A549 (cell line): ENCODE data around the gene RAI14. TPM values are rescaled to one million over a fixed set of nuclear protein-coding genes. Genes with fewer than 3 reads are reported as not detected.

Experiments used
- ATAC-seq, 2 experiments: fragments of 200-7000 bp in 1 of 2; fragments of >200 bp in 1 of 2; cut with Nextera tagmentation in 1 of 2; cut with Tn5 transposase in 1 of 2; 3 replicates each; pipeline versions ENCODE4 v1.8.0 to v1.9.1; 2018 to 2020; ENCODE audit warnings: mild to moderate bottlenecking in 1 of 2, moderate library complexity in 1 of 2
- CTCF ChIA-PET: fragments of 300-600 bp; sonication (Branson Sonifier 250); formaldehyde crosslinking; extraction: SDS; loops from one replicate; lab custom pipeline; 2021; ENCODE audit warnings: antibody characterized with exemption, inconsistent platforms; lab: Yijun Ruan, JAX
- POLR2A ChIA-PET: fragments of 350-600 bp; formaldehyde crosslinking; extraction: SDS; loops from one replicate; lab custom pipeline; 2021; ENCODE audit warnings: antibody characterized with exemption, inconsistent platforms; lab: Yijun Ruan, JAX
- DNase-seq, 2 experiments: peaks; one replicate each; pipeline versions ENCODE4 v3.0.0 to v3.0.0-alpha.2; 2011 to 2016; ENCODE audit warnings: low read depth in 1 of 2, low spot score in 1 of 2
- FAIRE-seq: peaks from 2 replicates; lab custom pipeline; 2011; peaks lifted over from hg19 to GRCh38; lab: Jason Lieb, UNC
- H3K27ac ChIP-seq, 2 experiments: fragments of >200 bp; sonication (Bioruptor Twin); formaldehyde crosslinking; 3 replicates each; pipeline ENCODE4 v1.5.1; 2016 to 2017
- H3K4me1 ChIP-seq: fragments of >200 bp; sonication (Bioruptor Twin); formaldehyde crosslinking; 3 replicates; pipeline ENCODE4 v1.6.1; 2016
- H3K4me2 ChIP-seq: fragments of >200 bp; sonication (Bioruptor Twin); formaldehyde crosslinking; 3 replicates; pipeline ENCODE4 v1.6.1; 2016
- H3K4me3 ChIP-seq: fragments of >200 bp; sonication (Bioruptor Twin); formaldehyde crosslinking; 3 replicates; pipeline ENCODE4 v1.5.1; 2016
- H3K9me3 ChIP-seq: fragments of >200 bp; sonication (Bioruptor Twin); formaldehyde crosslinking; 3 replicates; pipeline ENCODE4 v1.6.1; 2016
- CEBPB ChIP-seq, 2 experiments: fragments of >200 bp in 1 of 2; sonication (Bioruptor Twin) in 1 of 2; formaldehyde crosslinking in 1 of 2; IDR thresholded peaks; 2 replicates each; pipeline ENCODE4 v1.6.1; 2012 to 2016
- CHD2 ChIP-seq: fragments of 150-350 bp; IDR thresholded peaks from 2 replicates; pipeline ENCODE4 v1.6.1; 2014; ENCODE audit warnings: low read length; ENCODE audit not compliant: partially characterized antibody
- CHD4 ChIP-seq: fragments of 200-600 bp; sonication (generic); IDR thresholded peaks from 2 replicates; pipeline ENCODE4 v1.6.1; 2016; ENCODE audit warnings: antibody characterized with exemption, mild to moderate bottlenecking, borderline replicate concordance
- FOSB ChIP-seq: fragments of 250-450 bp; sonication (Bioruptor Pico); IDR thresholded peaks from 2 replicates; pipeline ENCODE4 v1.5.0; 2020; ENCODE audit warnings: mild to moderate bottlenecking, moderate library complexity
- HDAC2 ChIP-seq: fragments of 200-600 bp; sonication (generic); IDR thresholded peaks from 2 replicates; pipeline ENCODE4 v1.6.1; 2016
- HOXB13 ChIP-seq: fragments of 250-450 bp; sonication (Bioruptor Pico); IDR thresholded peaks from 2 replicates; pipeline ENCODE4 v1.5.0; 2020; ENCODE audit warnings: low read depth, mild to moderate bottlenecking, moderate library complexity
- HOXB5 ChIP-seq: fragments of 250-450 bp; sonication (Bioruptor Pico); IDR thresholded peaks from 2 replicates; pipeline ENCODE4 v1.5.0; 2020; ENCODE audit warnings: mild to moderate bottlenecking, moderate library complexity
- KDM1A ChIP-seq: fragments of 200-600 bp; sonication (generic); IDR thresholded peaks from 2 replicates; pipeline ENCODE4 v1.6.1; 2016; ENCODE audit warnings: low read depth, mild to moderate bottlenecking
- MAFK ChIP-seq: fragments of 450-650 bp; IDR thresholded peaks from 2 replicates; pipeline ENCODE4 v1.6.1; 2014; ENCODE audit not compliant: partially characterized antibody
- NPAS2 ChIP-seq: fragments of 250-450 bp; sonication (Bioruptor Pico); IDR thresholded peaks from 2 replicates; pipeline ENCODE4 v1.8.0; 2022; ENCODE audit warnings: mild to moderate bottlenecking, moderate library complexity, borderline replicate concordance
- NR3C1 ChIP-seq: fragments of >200 bp; sonication (Bioruptor Twin); formaldehyde crosslinking; IDR thresholded peaks from 3 replicates; pipeline ENCODE4 v1.6.1; 2017
- POLR2A ChIP-seq: IDR thresholded peaks from 2 replicates; pipeline ENCODE4 v1.6.1; 2012; ENCODE audit warnings: mild to moderate bottlenecking, low read length
- RFX5 ChIP-seq: fragments of 450-650 bp; IDR thresholded peaks from 2 replicates; pipeline ENCODE4 v1.7.1; 2014; ENCODE audit warnings: antibody characterized with exemption, mild to moderate bottlenecking, moderate library complexity
- SMC3 ChIP-seq: fragments of >200 bp; sonication (Bioruptor Twin); formaldehyde crosslinking; IDR thresholded peaks from 3 replicates; pipeline ENCODE4 v1.6.1; 2018; ENCODE audit warnings: inconsistent platforms
- TFCP2L1 ChIP-seq: fragments of 250-450 bp; sonication (Bioruptor Pico); IDR thresholded peaks from 2 replicates; pipeline ENCODE4 v1.5.0; 2021; ENCODE audit warnings: mild to moderate bottlenecking
- TP53 ChIP-seq: fragments of 250-450 bp; sonication (Bioruptor Pico); IDR thresholded peaks from 2 replicates; pipeline ENCODE4 v1.5.0; 2021; ENCODE audit warnings: mild to moderate bottlenecking, moderate library complexity
- ZC3H11A ChIP-seq: fragments of 450-650 bp; IDR thresholded peaks from 2 replicates; pipeline ENCODE4 v1.6.1; 2014; ENCODE audit warnings: antibody characterized with exemption, mild to moderate bottlenecking
- WGBS: methylation state at CpG from one replicate; pipeline ENCODE4 v1.1.6; 2017; ENCODE audit errors: missing lambda C conversion rate; 5-methylcytosine and 5-hydroxymethylcytosine counted together
- polyA plus RNA-seq, 4 experiments: library from polyadenylated mRNA; depleted of rRNA in 3 of 4; stranded (reverse); fragments of >200 nt; fragmentation: RNase III in 1 of 4; extraction: RNeasy Plus Mini Kit Qiagen cat#74134 plus additional on column Dnase treatment in 1 of 4; gene quantifications; 2 replicates in 3 of 4; 3 replicates in 1 of 4; pipeline ENCODE4 v1.2.3, GENCODE V29; 2011 to 2017
- TF ChIP-seq, protein P1 (sequence below): fragments of 150-350 bp; IDR thresholded peaks from 2 replicates; pipeline ENCODE4 v1.6.1; 2014; ENCODE audit warnings: low read depth, mild to moderate bottlenecking, low read length
- TF ChIP-seq, protein P2 (sequence below): fragments of 250-450 bp; sonication (Bioruptor Pico); IDR thresholded peaks from 2 replicates; pipeline ENCODE4 v1.5.0; 2021; ENCODE audit warnings: mild to moderate bottlenecking, moderate library complexity, borderline replicate concordance
- TF ChIP-seq, protein P3 (sequence below): IDR thresholded peaks from 2 replicates; pipeline ENCODE4 v1.6.1; 2012; ENCODE audit warnings: low read depth, borderline replicate concordance

RAI14 gene
- polyA plus RNA-seq, 2 of the 4 experiments (the other 2 are of a cell fraction) = 71.9 to 97.7 TPM

DNA sequence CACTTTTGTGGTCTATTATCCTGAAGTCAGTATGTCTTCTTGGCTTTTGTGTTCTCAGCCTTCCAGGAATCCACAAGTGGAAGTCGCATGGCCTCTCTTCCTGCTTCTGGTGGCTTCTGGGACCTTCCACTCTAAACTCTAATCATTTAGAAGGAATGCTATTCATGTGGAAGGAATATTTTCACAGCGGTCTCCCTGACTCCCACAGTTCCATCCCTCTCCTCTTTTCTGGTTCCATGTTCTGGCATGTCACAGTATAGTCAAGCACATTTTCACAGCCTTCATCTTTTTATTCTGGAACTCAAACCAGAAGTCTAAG, 7.3 kb upstream of the RAI14 start:
- no peak overlapping the region for H3K4me2 ChIP-seq
- no peaks in the 10 kb centered on the region for H3K9me3 ChIP-seq
- no peak for DNase-seq
- no peak overlapping the region for H3K27ac ChIP-seq
- WGBS = 79% methylated on average over 2 of the region's 2 CpGs
- ChIA-PET CTCF (no interaction called here), POLR2A (no interaction called here)
- ATAC-seq = no peak
- H3K4me3 ChIP-seq = no peak overlapping the region
- peaks cover 11% of the 10 kb centered on the region for H3K4me1 ChIP-seq
- no peak for FAIRE-seq
- TF ChIP-seq MAFK (no peak), HDAC2 (no peak), HOXB5 (no peak), CHD2 (no peak), RFX5 (no peak), SMC3 (no peak)
- TF ChIP-seq, protein P1, sequence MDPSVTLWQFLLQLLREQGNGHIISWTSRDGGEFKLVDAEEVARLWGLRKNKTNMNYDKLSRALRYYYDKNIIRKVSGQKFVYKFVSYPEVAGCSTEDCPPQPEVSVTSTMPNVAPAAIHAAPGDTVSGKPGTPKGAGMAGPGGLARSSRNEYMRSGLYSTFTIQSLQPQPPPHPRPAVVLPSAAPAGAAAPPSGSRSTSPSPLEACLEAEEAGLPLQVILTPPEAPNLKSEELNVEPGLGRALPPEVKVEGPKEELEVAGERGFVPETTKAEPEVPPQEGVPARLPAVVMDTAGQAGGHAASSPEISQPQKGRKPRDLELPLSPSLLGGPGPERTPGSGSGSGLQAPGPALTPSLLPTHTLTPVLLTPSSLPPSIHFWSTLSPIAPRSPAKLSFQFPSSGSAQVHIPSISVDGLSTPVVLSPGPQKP = no peak

DNA sequence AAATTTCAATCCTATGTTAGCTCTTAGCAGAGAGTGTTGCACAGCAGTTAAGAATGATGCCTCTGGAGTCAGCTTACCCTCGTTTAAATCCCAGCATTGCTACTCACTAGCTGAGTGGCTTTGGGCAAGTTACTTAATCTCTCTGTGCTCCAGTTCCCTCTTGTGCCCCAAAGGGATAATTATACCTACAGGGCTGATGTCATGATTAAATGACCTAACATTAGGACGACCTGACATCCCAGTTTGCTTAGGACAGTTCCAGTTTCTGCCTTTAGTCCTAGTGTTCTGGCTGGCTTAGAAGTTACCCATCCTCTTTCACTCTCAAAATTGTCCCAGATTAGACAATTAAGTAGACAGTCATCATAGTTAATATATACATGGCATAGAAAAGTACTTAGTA, 4.3 kb upstream of the RAI14 start:
- DNase-seq (no peak), ATAC-seq (no peak), FAIRE-seq (no peak)
- peaks cover 19% of the 10 kb centered on the region for H3K4me1 ChIP-seq
- H3K4me3 ChIP-seq = no peak overlapping the region
- TF ChIP-seq, protein P2, sequence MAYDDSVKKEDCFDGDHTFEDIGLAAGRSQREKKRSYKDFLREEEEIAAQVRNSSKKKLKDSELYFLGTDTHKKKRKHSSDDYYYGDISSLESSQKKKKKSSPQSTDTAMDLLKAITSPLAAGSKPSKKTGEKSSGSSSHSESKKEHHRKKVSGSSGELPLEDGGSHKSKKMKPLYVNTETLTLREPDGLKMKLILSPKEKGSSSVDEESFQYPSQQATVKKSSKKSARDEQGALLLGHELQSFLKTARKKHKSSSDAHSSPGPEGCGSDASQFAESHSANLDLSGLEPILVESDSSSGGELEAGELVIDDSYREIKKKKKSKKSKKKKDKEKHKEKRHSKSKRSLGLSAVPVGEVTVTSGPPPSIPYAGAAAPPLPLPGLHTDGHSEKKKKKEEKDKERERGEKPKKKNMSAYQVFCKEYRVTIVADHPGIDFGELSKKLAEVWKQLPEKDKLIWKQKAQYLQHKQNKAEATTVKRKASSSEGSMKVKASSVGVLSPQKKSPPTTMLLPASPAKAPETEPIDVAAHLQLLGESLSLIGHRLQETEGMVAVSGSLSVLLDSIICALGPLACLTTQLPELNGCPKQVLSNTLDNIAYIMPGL (CRISPR knock-in tag) = no peak
- TF ChIP-seq FOSB (CRISPR knock-in tag) (no peak), NPAS2 (CRISPR knock-in tag) (no peak), NR3C1 (no peak), SMC3 (no peak), POLR2A (no peak), KDM1A (no peak), HOXB13 (no peak)
- TF ChIP-seq, all 56 proteins: peak for 0
- no peak overlapping the region for H3K27ac ChIP-seq
- ChIA-PET POLR2A (no interaction called here), CTCF (interaction anchor here (0.8 to 1.6 kb wide), 5 partner anchors 24 to 165 kb away, joined by 3 to 7 read pairs (median 3); no protein-coding TSS in a partner anchor)
- H3K4me2 ChIP-seq = no peak overlapping the region
- WGBS = 32% methylated on average over 2 of the region's 2 CpGs
- H3K9me3 ChIP-seq = no peaks in the 10 kb centered on the region

DNA sequence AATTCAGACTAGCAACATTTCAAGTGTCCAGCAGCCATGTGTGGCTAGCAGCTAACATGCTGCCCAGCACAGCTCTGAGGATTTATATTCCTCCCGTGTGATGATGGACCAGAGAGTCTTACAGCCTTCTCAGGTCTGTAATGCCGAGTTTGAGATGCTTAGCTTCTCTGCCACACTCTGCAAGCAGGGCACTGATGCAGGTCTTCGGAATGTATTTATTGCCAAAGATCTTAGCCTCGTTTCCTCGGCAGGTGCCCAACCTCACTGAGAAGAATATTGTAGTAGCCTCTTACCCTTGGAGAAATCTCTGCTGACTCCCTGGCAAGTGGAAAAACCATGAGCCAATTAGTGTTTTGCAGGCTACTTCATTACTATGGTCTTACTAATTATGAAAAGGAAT, 3.7 kb upstream of the RAI14 start:
- no peaks in the 10 kb centered on the region for H3K9me3 ChIP-seq
- H3K27ac ChIP-seq = peak overlapping the region in 1 of 2 experiments; percentile 43; a peak in 2 of 6 replicates
- peaks cover 19% of the 10 kb centered on the region for H3K4me1 ChIP-seq
- 66% methylated on average over 5 of the region's 5 CpGs for WGBS
- TF ChIP-seq TP53 (CRISPR knock-in tag) = no peak
- H3K4me2 ChIP-seq = 0 out of 3 replicates have a peak overlapping the region, but pooled peaks have one; percentile 17
- no peak for FAIRE-seq
- H3K4me3 ChIP-seq = no peak overlapping the region
- DNase-seq = no peak
- ATAC-seq = no peak
- CTCF ChIA-PET = interaction anchor here (0.8 to 1.6 kb wide), 5 partner anchors 24 to 166 kb away, joined by 3 to 7 read pairs (median 3); no protein-coding TSS in a partner anchor
- POLR2A ChIA-PET = interaction anchor here (1.8 kb wide), 1 partner anchor 67 kb away, joined by 9 read pairs; no protein-coding TSS in a partner anchor

DNA sequence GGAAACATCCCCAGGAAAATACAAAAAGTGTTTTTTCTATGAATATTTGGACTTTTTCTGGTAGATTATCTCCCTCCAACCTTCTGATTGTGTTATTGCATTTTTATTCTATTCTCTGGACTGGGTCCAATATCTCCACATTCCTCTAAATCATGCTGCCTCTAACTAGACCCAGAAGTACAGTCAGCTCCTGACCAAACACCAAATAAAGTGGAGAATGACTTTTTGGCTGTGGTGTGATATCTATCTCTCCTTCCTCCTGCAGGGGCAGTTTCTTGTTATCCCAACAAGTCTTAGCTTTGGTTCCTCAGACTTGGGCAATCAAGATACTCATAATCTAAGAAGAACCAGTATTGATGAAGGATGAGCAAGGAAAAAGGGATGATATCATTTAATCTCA, 3.2 kb upstream of the RAI14 start:
- no peak for FAIRE-seq
- ATAC-seq = no peak
- peak overlapping the region; percentile 17; the same call in 1 of the 3 replicates for H3K4me2 ChIP-seq
- ChIA-PET CTCF (interaction anchor here (0.5 to 1.6 kb wide), 4 partner anchors 61 to 167 kb away, joined by 3 to 7 read pairs (median 4); no protein-coding TSS in a partner anchor), POLR2A (interaction anchor here (1.8 kb wide), 1 partner anchor 67 kb away, joined by 9 read pairs; no protein-coding TSS in a partner anchor)
- H3K9me3 ChIP-seq = no peaks in the 10 kb centered on the region
- TF ChIP-seq ZC3H11A = no peak
- no peak for TF ChIP-seq TFCP2L1 (CRISPR knock-in tag)
- TF ChIP-seq CEBPB (IDR thresholded peaks at IDR 0.05) = no peak
- TF ChIP-seq CHD4 = no peak
- TF ChIP-seq, protein P3, sequence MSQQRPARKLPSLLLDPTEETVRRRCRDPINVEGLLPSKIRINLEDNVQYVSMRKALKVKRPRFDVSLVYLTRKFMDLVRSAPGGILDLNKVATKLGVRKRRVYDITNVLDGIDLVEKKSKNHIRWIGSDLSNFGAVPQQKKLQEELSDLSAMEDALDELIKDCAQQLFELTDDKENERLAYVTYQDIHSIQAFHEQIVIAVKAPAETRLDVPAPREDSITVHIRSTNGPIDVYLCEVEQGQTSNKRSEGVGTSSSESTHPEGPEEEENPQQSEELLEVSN = no peak
- no peak for TF ChIP-seq HOXB5
- no peak for TF ChIP-seq RFX5
- no peak for TF ChIP-seq HDAC2
- peak overlapping the region in 1 of 2 experiments; percentile 32; a peak in 2 of 6 replicates for H3K27ac ChIP-seq
- no peak overlapping the region for H3K4me3 ChIP-seq
- peaks cover 19% of the 10 kb centered on the region for H3K4me1 ChIP-seq
- no peak for DNase-seq
